Activated CD8-positive, alpha-beta T cell treated with anti-CD3 and anti-CD28 coated beads for 36 hours (primary cell): Measurements from ENCODE around the gene EPHA3. TPM values are rescaled to one million over a fixed set of nuclear protein-coding genes. Genes with fewer than 3 reads are reported as not detected.

ENCODE experiments used
- ATAC-seq: fragments of 200-7000 bp; cut with Tn5 transposase; one replicate; pipeline ENCODE4 v1.10.0; 2021; ENCODE audit warnings: mild to moderate bottlenecking, moderate library complexity
- CTCF ChIA-PET: fragments of 350-600 bp; sonication (Branson Sonifier 250); formaldehyde crosslinking; loops from one replicate; lab custom pipeline; 2021; ENCODE audit warnings: antibody characterized with exemption; lab: Charles Lee
- POLR2A ChIA-PET: fragments of 350-600 bp; sonication (Branson Sonifier 250); formaldehyde crosslinking; loops from one replicate; lab custom pipeline; 2021; ENCODE audit warnings: antibody characterized with exemption; lab: Charles Lee
- DNase-seq: peaks from one replicate; pipeline ENCODE4 v3.0.0-alpha.2; 2020
- H3K27ac Mint-ChIP-seq: one replicate; pipeline ENCODE4 v1.8.0; 2021; ENCODE audit warnings: mild to moderate bottlenecking, mixed read lengths
- H3K27me3 Mint-ChIP-seq: one replicate; pipeline ENCODE4 v1.8.0; 2021; ENCODE audit warnings: mixed read lengths
- H3K36me3 Mint-ChIP-seq: one replicate; pipeline ENCODE4 v1.8.0; 2021; ENCODE audit warnings: low read depth, mixed read lengths
- H3K4me1 Mint-ChIP-seq: one replicate; pipeline ENCODE4 v1.8.0; 2021; ENCODE audit warnings: low read depth, mixed read lengths
- H3K4me3 Mint-ChIP-seq: one replicate; pipeline ENCODE4 v1.8.0; 2021; ENCODE audit warnings: mild to moderate bottlenecking, moderate library complexity, mixed read lengths
- H3K9me3 Mint-ChIP-seq: one replicate; pipeline ENCODE4 v1.8.0; 2021; ENCODE audit warnings: mixed read lengths
- intact Hi-C: fragments of 100-400 bp; cut with micrococcal nuclease; formaldehyde crosslinking; loops from one replicate; pipeline ENCODE4 v1.10.0; 2022
- total RNA-seq, 2 experiments: library from RNA; stranded (reverse); gene quantifications; one replicate each; pipeline ENCODE4 v1.2.3, GENCODE V29; 2021
- TF ChIP-seq, protein P1 (sequence below): fragments of 200-600 bp; IDR thresholded peaks from one replicate; pipeline ENCODE4 v1.8.0; 2022; ENCODE audit warnings: antibody characterized with exemption, mild to moderate bottlenecking

Gene EPHA3
- total RNA-seq, 2 experiments from 2014 or later, result not detected

- ChIA-PET CTCF (no interaction called here), POLR2A (no interaction called here)
- Mint-ChIP-seq H3K27me3 (no peaks in the 10 kb centered on the region), H3K9me3 (peaks cover 3% of the 10 kb centered on the region), H3K27ac (no peak overlapping the region), H3K4me3 (no peak overlapping the region), H3K36me3 (no peaks in the 10 kb centered on the region), H3K4me1 (no peaks in the 10 kb centered on the region)
- no peak for ATAC-seq
- no peak for DNase-seq
- TF ChIP-seq, protein P1, sequence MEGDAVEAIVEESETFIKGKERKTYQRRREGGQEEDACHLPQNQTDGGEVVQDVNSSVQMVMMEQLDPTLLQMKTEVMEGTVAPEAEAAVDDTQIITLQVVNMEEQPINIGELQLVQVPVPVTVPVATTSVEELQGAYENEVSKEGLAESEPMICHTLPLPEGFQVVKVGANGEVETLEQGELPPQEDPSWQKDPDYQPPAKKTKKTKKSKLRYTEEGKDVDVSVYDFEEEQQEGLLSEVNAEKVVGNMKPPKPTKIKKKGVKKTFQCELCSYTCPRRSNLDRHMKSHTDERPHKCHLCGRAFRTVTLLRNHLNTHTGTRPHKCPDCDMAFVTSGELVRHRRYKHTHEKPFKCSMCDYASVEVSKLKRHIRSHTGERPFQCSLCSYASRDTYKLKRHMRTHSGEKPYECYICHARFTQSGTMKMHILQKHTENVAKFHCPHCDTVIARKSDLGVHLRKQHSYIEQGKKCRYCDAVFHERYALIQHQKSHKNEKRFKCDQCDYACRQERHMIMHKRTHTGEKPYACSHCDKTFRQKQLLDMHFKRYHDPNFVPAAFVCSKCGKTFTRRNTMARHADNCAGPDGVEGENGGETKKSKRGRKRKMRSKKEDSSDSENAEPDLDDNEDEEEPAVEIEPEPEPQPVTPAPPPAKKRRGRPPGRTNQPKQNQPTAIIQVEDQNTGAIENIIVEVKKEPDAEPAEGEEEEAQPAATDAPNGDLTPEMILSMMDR, result no peak
- intact Hi-C loops, result no loop called here
These were observed 306.8 kb downstream of the EPHA3 start for GRCh38 chr3:89414270-89414669.

- DNase-seq (no peak), ATAC-seq (no peak)
- Mint-ChIP-seq H3K27ac (no peak overlapping the region), H3K4me1 (no peaks in the 10 kb centered on the region), H3K4me3 (no peak overlapping the region), H3K36me3 (no peaks in the 10 kb centered on the region), H3K9me3 (peaks cover 3% of the 10 kb centered on the region), H3K27me3 (no peaks in the 10 kb centered on the region)
- intact Hi-C loops, result no loop called here
- ChIA-PET POLR2A (no interaction called here), CTCF (no interaction called here)
- TF ChIP-seq, protein P1, result no peak
These were observed 312.3 kb downstream of the EPHA3 start for GRCh38 chr3:89419647-89420241.

DNA sequence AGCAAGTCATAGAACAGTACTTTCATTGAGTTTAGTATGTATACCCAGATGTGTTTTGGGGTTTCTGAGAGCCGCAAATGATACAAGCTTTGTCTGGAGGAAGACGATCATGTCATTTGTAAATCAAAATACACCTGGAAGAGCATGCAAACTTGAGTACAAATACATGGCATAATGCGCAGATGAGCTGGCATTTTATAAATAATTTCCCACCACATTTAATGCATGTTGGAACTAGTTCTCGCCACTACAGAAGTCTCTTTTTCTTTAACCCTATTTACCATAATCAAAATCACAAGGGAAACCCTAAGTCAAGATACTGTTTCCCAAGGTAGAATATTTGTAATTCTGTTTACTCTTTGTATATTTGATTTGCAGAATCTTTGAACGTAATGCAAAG lies 318.6 kb downstream of the EPHA3 start:
- Mint-ChIP-seq H3K27me3 (no peaks in the 10 kb centered on the region), H3K27ac (no peak overlapping the region), H3K4me1 (no peaks in the 10 kb centered on the region), H3K4me3 (no peak overlapping the region), H3K9me3 (no peaks in the 10 kb centered on the region), H3K36me3 (no peaks in the 10 kb centered on the region)
- CTCF ChIA-PET, result no interaction called here
- POLR2A ChIA-PET, result no interaction called here
- DNase-seq (no peak), ATAC-seq (no peak)
- TF ChIP-seq, protein P1, result no peak
- intact Hi-C loops, result no loop called here

DNA sequence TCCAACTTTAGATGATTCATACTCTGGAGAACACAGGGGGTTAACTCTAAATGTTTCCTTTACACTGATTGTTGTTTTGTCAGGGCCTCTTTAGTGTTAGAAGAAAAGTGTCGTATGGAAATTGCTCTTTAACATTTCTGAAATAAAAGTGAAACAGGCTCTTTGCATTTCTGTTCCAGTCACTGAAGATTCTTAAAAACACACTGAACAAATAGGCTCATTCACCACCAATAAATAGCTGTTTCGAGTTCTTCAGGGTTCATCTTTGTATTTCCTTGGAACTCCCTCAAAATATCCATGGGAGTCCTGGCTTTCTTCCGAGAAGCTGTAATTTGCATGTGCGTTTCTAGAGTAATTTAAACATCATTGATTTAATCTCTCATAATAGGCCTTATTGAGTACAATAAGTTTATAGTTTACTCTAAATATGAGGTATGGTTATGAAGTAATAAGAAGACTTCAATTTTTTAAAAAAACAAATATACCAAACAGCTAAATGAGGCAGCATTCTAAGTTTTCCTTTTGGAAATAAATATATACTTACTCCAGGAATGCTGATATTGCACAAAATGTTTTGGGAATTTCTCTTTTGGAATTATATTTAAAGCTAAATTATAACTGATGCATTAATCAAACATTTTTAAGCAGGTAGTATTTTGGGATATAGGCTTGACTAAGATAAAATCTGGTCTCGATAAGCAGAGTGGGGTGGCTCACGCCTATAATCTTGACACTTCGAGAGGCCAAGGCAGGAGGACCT lies 327.4 kb downstream of the EPHA3 start:
- CTCF ChIA-PET, result no interaction called here
- Mint-ChIP-seq H3K9me3 (peaks cover 1% of the 10 kb centered on the region), H3K27me3 (no peaks in the 10 kb centered on the region), H3K36me3 (no peaks in the 10 kb centered on the region), H3K27ac (no peak overlapping the region), H3K4me3 (no peak overlapping the region), H3K4me1 (no peaks in the 10 kb centered on the region)
- POLR2A ChIA-PET, result no interaction called here
- ATAC-seq (no peak), DNase-seq (no peak)
- TF ChIP-seq, protein P1, result no peak
- intact Hi-C loops, result no loop called here

DNA sequence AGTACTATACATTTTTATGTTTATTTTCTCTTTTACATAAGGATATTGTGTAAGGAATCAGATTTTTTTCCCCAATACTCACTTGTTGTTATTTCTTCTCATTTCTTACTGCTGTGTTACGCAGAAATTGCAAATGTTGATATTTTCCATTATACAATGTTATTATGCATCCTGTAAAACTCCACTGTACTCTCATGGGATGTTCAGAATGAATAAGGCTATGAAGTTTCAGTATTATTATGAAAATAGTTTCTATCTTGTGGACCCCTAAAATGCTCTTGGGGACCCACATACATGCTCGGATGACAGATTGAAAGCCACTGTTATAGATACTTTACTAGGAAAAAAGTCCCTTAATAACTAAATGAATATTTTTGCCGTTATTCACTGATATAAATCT lies 329.4 kb downstream of the EPHA3 start:
- POLR2A ChIA-PET, result no interaction called here
- peaks cover 1% of the 10 kb centered on the region for H3K9me3 Mint-ChIP-seq
- ATAC-seq (no peak), DNase-seq (no peak)
- no peaks in the 10 kb centered on the region for H3K4me1 Mint-ChIP-seq
- H3K27ac Mint-ChIP-seq, result no peak overlapping the region
- no peak overlapping the region for H3K4me3 Mint-ChIP-seq
- intact Hi-C loops, result no loop called here
- TF ChIP-seq, protein P1, result no peak
- H3K27me3 Mint-ChIP-seq, result no peaks in the 10 kb centered on the region
- no peaks in the 10 kb centered on the region for H3K36me3 Mint-ChIP-seq
- CTCF ChIA-PET, result no interaction called here
